Aorta (tissue), 5 donors: ENCODE data around the gene OPRD1. TPM values are rescaled to one million over a fixed set of nuclear protein-coding genes. Genes with fewer than 3 reads are reported as not detected.
A peak's percentile ranks its signal among the peaks of the same experiment; 100 is the strongest.
"Not testable (repeated sequence)": the region's sequence is repeated elsewhere in the genome, so short reads cannot be mapped to it uniquely, and the experiment has no call there.

Source experiments
- ATAC-seq: fragments of 200-7000 bp; cut with Tn5 transposase; one replicate; pipeline ENCODE4 v1.9.1; 2022; ENCODE audit warnings: moderate library complexity; ENCODE audit not compliant: low FRiP score
- DNase-seq, 2 donors: peaks; one replicate each; pipeline ENCODE4 v3.0.0-alpha.2; 2020
- H3K27ac ChIP-seq, 2 donors: one replicate each; pipeline ENCODE4 v1.5.1; 2013; ENCODE audit warnings: low read length in 2 of 2, mild to moderate bottlenecking in 2 of 2, moderate library complexity in 2 of 2, control low read depth in 1 of 2, inconsistent platforms in 1 of 2, low read depth in 1 of 2
- H3K27me3 ChIP-seq, 2 donors: one replicate each; pipeline ENCODE4 v1.6.1; 2013; ENCODE audit warnings: control low read depth in 1 of 2, low read length in 1 of 2, mild to moderate bottlenecking in 1 of 2, moderate library complexity in 1 of 2; ENCODE audit not compliant: insufficient read depth in 2 of 2, control insufficient read depth in 1 of 2
- H3K36me3 ChIP-seq, 2 donors: one replicate each; pipeline ENCODE4 v1.6.1; 2013; ENCODE audit warnings: control low read depth in 1 of 2, low read length in 1 of 2, mild to moderate bottlenecking in 1 of 2; ENCODE audit not compliant: insufficient read depth in 2 of 2, control insufficient read depth in 1 of 2
- H3K4me1 ChIP-seq, 2 donors: one replicate each; pipeline ENCODE4 v1.6.1; 2013; ENCODE audit warnings: low read length in 2 of 2, control low read depth in 1 of 2, mild to moderate bottlenecking in 1 of 2, moderate library complexity in 1 of 2; ENCODE audit not compliant: insufficient read depth in 2 of 2, control insufficient read depth in 1 of 2
- H3K4me3 ChIP-seq, 2 donors: one replicate each; pipeline ENCODE4 v1.5.1; 2013; ENCODE audit warnings: low read length in 2 of 2, control low read depth in 1 of 2, mild to moderate bottlenecking in 1 of 2
- H3K9me3 ChIP-seq: one replicate; pipeline ENCODE4 v1.6.1; 2013; ENCODE audit warnings: mild to moderate bottlenecking, low read length; ENCODE audit not compliant: control insufficient read depth
- WGBS, 2 donors: extraction: QIAGEN DNeasy Blood & Tissue Kit; methylation state at CpG; one replicate each; pipeline ENCODE4 v1.1.7; 2013; 5-methylcytosine and 5-hydroxymethylcytosine counted together
- intact Hi-C, 2 donors: fragments of 100-400 bp; cut with DNase I; formaldehyde crosslinking; loops; one replicate each; pipeline versions ENCODE4 v1.14.2 to v1.15.0; 2022
- polyA plus RNA-seq, 2 donors: library from polyadenylated mRNA; stranded (reverse); fragments of 200-250 nt; gene quantifications; one replicate each; pipeline ENCODE4 v1.2.3, GENCODE V29; 2013
- total RNA-seq, 2 donors: library from RNA; stranded (reverse); fragmentation: NEBNext Ultra II Directional; extraction: Animal tissue kit (Norgen Biotek cat#: 25700); gene quantifications; one replicate each; pipeline ENCODE4 v1.2.1, GENCODE V29; 2021
- donor health status: healthy with polysubstance abuse.
- donor health status: Bipolar disorder and iron deficiency.
- donor health status: DM: no; HTN: no; CAD: no.
- donor health status: DM: no; HTN: no; CAD: no.
- donor health status: DM: yes; HTN: yes; CAD: no.

The OPRD1 gene
- total and polyA plus RNA-seq, 4 donors: not detected

DNA sequence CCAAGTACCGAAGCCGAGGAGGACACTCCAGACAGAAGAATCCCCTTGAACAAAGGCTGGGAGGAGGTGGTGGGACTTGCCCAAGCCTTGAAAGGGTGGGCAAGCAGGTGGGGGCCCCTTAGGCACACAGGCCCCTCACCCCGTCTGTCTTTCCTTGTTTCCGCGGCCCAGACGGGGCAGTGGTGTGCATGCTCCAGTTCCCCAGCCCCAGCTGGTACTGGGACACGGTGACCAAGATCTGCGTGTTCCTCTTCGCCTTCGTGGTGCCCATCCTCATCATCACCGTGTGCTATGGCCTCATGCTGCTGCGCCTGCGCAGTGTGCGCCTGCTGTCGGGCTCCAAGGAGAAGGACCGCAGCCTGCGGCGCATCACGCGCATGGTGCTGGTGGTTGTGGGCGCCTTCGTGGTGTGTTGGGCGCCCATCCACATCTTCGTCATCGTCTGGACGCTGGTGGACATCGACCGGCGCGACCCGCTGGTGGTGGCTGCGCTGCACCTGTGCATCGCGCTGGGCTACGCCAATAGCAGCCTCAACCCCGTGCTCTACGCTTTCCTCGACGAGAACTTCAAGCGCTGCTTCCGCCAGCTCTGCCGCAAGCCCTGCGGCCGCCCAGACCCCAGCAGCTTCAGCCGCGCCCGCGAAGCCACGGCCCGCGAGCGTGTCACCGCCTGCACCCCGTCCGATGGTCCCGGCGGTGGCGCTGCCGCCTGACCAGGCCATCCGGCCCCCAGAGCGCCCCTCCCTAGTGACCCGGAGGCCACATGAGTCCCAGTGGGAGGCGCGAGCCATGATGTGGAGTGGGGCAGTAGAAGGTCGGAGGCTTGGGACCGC lies 50.8 kb downstream of the OPRD1 start:
- no peaks in the 10 kb centered on the region for H3K4me1 ChIP-seq
- 80 to 89% methylated on average over 66 of the region's 66 CpGs for WGBS, 2 donors
- H3K36me3 ChIP-seq: no peaks in the 10 kb centered on the region
- H3K27me3 ChIP-seq: no peaks in the 10 kb centered on the region
- ATAC-seq: no peak
- no peak overlapping the region for H3K4me3 ChIP-seq
- DNase-seq: no peak
- intact Hi-C loops: no loop called here
- no peak overlapping the region for H3K27ac ChIP-seq
- no peaks in the 10 kb centered on the region for H3K9me3 ChIP-seq

DNA sequence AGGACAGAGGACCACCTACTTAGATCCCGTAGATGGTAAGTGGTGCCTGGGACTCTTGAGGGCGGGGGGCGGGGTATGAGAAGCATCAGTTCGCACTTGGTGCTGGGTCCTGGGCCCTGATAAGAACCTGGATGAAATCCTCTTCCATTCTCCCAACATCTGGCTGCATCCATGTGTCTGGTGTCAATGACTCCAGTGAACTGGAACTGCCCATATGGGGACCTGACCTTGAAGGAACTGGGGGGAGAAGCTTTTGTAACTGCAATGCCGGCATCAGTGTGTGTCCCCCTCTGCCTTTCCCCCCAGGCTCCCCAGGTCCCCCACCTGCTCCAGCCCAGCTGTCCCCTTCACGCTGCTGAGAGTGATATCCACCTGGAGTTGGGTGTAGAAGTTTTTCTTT lies 52.7 kb downstream of the OPRD1 start:
- no peaks in the 10 kb centered on the region for H3K4me1 ChIP-seq
- no peak for ATAC-seq
- no peak overlapping the region for H3K4me3 ChIP-seq
- no peaks in the 10 kb centered on the region for H3K9me3 ChIP-seq
- no peaks in the 10 kb centered on the region for H3K36me3 ChIP-seq
- DNase-seq: no peak
- intact Hi-C loops: no loop called here
- H3K27ac ChIP-seq: no peak overlapping the region
- no peaks in the 10 kb centered on the region for H3K27me3 ChIP-seq
- 72 to 77% methylated on average over 6 of the region's 6 CpGs for WGBS, 2 donors

DNA sequence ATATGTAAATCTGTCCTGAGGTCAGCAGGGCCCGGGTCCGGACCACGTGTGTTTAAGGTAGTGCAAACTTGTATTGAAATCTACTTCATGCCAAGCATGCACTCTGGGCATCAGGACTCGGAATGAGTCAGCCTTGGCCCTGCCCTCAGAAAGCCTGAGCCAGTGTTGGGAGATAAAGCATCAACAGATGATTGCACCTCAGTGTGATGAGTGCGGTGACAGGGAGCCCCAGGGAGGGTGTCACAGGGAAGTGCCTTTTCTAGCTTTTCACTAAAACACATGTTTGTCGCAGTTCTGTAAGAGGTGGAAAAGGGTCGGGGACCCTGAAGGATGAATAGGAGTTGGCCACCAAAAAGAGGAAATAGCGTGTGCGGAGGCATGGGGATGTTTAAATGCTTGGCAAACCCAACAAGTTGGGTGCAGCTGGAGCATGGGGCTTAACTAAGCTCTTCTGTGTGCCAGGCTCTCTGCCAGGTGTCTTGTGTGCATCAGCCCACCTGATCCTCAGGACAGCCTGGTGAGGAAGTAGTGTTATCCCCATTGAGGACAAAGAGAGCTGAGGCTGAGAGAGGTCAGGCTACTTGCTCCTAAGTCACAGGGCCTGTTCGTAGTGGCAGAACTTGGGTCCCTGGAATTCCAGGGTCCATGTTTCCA lies 54.2 kb downstream of the OPRD1 start:
- H3K4me1 ChIP-seq: no peaks in the 10 kb centered on the region
- H3K9me3 ChIP-seq: no peaks in the 10 kb centered on the region
- ATAC-seq (no peak), DNase-seq (no peak)
- no peak overlapping the region for H3K27ac ChIP-seq
- H3K4me3 ChIP-seq: no peak overlapping the region
- 59 to 61% methylated on average over 10 of the region's 10 CpGs for WGBS, 2 donors
- intact Hi-C loops: no loop called here
- H3K27me3 ChIP-seq: no peaks in the 10 kb centered on the region
- no peaks in the 10 kb centered on the region for H3K36me3 ChIP-seq

DNA sequence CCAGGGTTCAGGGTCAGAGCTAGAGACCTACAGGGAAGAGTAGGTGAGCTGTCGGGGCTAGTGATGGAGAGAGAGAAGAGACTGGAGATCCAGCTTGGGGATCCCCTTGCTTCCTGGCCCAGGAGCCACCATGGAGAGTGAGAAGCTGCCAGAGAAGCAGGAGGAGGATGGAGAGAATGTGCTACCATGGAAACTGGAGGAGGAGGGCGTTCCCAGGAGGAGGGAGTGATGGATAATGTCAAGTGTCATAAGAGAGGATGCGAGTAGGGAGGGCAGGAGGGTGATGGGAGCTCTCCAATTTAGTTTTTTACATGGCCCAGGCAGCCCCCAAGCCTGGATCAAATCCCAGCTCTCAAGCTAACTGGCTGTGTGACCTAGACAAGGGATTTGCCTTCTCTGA lies 55.9 kb downstream of the OPRD1 start:
- DNase-seq (no peak), ATAC-seq (no peak)
- whole genome bisulfite sequencing, 2 donors: 58 to 65% methylated on average over 3 of the region's 3 CpGs
- Histone ChIP-seq H3K27me3 (no peaks in the 10 kb centered on the region), H3K4me1 (no peaks in the 10 kb centered on the region), H3K27ac (no peak overlapping the region), H3K4me3 (no peak overlapping the region), H3K9me3 (no peaks in the 10 kb centered on the region), H3K36me3 (no peaks in the 10 kb centered on the region)
- intact Hi-C loops: no loop called here

DNA sequence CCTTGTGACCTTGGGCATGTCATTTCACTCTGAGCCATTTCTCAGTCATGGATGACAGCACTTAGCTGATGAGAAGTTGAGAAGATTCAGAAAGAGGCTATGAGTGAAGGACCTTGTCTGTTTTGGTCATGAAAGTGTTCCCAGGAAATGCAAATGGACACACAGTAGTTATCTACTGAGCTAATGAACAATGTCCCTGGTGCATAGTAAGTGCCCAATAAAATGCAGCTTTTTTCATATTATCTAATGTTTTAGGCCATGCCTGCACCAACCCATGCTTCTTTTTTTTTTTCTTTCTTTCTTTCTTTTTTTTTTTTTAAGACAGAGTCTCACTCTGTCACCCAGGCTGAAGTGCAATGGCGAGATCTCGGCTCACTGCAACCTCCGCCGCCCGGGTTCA lies 58.0 kb downstream of the OPRD1 start:
- Histone ChIP-seq H3K9me3 (no peaks in the 10 kb centered on the region), H3K4me3 (no peak overlapping the region), H3K36me3 (no peaks in the 10 kb centered on the region), H3K27ac (no peak overlapping the region), H3K4me1 (no peaks in the 10 kb centered on the region), H3K27me3 (no peaks in the 10 kb centered on the region)
- intact Hi-C loops: loop anchor here (10.0 kb wide), 2 partner anchors 225 to 505 kb away; partner anchors contain the start of genes PHACTR4 (in 1 of the 2), RNU11 (in 1 of the 2) and TAF12 (in 1 of the 2)
- DNase-seq: no peak
- WGBS, 2 donors: 91 to 92% methylated on average over 5 of the region's 5 CpGs
- ATAC-seq: no peak

DNA sequence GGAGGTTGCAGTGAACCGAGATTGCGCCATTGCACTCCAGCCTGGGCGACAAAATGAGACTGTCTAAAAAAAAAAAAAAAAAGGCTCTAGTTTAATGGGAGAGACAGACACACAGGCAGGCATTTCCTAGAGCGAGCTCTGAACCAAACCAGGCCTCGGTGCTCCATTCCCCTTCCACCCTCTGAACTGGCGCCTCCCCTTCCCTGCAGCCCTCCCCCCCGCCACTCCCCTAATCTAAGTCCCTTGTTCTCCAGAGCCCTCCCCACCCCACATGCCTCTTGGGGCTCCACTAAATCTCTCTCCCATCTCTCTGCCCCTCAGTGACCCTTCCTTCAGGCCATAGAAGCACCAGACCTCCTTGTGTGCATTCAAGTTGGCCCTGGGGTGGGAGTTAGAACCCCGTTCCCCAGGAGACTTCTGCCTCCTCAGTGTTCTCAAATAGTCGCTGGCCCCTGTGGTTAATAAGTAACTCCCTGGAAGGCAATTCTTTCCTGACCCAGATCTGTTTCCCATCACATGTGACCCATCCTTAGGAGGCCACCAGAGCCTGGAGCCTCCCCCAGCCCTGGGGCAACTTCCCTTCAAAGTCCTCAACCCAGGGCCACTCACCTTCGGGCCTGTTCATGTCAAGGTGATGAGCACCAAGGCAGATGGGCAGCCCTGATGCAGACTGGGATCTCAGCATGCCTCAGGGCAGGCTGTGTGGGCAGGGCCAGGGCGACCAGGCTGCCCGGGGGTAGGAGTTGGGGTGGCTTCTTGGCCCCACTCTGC lies 59.8 kb downstream of the OPRD1 start:
- no peaks in the 10 kb centered on the region for H3K36me3 ChIP-seq
- H3K4me1 ChIP-seq: no peaks in the 10 kb centered on the region
- intact Hi-C loops: loop anchor here (10.0 kb wide), 2 partner anchors 227 to 507 kb away; partner anchors contain the start of genes PHACTR4 (in 1 of the 2), RNU11 (in 1 of the 2) and TAF12 (in 1 of the 2)
- H3K27me3 ChIP-seq: no peaks in the 10 kb centered on the region
- DNase-seq (no peak), ATAC-seq (no peak)
- no peaks in the 10 kb centered on the region for H3K9me3 ChIP-seq
- no peak overlapping the region for H3K4me3 ChIP-seq
- 91 to 94% methylated on average over 12 of the region's 12 CpGs for WGBS, 2 donors
- no peak overlapping the region for H3K27ac ChIP-seq

DNA sequence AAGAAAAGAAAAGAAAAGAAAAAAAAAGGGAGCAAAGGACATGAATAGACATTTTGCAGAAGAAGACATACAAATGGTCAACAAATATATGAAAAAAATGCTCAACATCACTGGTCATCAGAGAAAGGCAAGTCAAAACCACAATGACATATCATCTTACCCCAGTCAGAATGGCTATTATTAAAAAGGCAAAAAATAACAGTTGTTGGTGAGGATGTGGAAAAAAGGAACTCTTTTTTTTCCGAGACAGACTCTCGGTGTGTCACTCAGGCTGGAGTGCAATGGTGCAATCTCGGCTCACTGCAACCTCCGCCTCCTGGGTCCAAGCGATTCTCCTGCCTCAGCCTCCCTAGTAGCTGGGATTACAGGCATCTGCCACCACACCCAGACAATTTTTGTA lies 63.2 kb downstream of the OPRD1 start:
- intact Hi-C loops: loop anchor here (5.0 to 10.0 kb wide), 3 partner anchors 230 to 510 kb away; partner anchors contain the start of genes PHACTR4 (in 1 of the 2), RNU11 (in 1 of the 2) and TAF12 (in 1 of the 2)
- H3K27me3 ChIP-seq, H3K4me1 ChIP-seq, H3K36me3 ChIP-seq, DNase-seq, ATAC-seq, H3K9me3 ChIP-seq, H3K27ac ChIP-seq, H3K4me3 ChIP-seq: not testable (repeated sequence)
- WGBS, 2 donors: 63 to 79% methylated on average over 5 of the region's 5 CpGs

DNA sequence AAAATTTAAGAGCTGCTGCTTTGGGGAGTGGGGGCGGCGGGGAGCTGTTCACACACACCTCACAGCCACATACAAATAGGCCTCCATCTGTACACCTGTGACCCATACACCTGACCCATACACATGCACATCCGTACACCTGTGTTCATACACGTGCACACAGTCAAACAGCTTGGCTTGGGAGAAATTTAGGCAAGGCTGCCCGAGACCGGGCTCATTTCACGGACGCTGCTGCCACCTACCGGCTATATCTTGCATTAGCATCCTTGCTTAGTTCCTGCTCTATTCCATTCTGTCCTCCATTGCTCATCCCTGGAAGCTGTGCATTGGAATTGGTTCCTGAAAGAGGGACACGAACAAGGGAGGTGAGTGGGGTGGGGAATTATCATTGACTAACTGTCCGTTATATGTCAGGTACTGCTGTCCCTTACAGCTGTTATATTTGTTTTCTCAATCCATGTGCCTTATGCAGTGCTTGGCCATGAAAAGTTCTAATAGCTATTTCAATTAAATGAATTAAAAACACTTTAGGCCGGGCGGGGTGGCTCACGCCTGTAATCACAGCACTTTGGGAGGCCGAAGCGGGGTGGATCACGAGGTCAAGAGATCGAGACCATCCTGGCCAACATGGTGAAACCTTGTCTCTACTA lies 65.3 kb downstream of the OPRD1 start:
- H3K4me1 ChIP-seq: no peaks in the 10 kb centered on the region
- ATAC-seq: peak; percentile 87
- H3K27me3 ChIP-seq: no peaks in the 10 kb centered on the region
- no peaks in the 10 kb centered on the region for H3K36me3 ChIP-seq
- H3K27ac ChIP-seq: no peak overlapping the region
- no peak overlapping the region for H3K4me3 ChIP-seq
- no peaks in the 10 kb centered on the region for H3K9me3 ChIP-seq
- intact Hi-C loops: loop anchor here (1.0 to 10.0 kb wide), 4 partner anchors 92 to 512 kb away; partner anchors contain the start of genes PHACTR4 (in 1 of the 2), RNU11 (in 1 of the 2) and TAF12 (in 1 of the 2)
- 20 to 21% methylated on average over 18 of the region's 18 CpGs for WGBS, 2 donors
- DNase-seq: peak; percentile 76 to 89
